ENCODE data around the gene EHBP1L1. TPM values are rescaled to one million over a fixed set of nuclear protein-coding genes. Genes with fewer than 3 reads are reported as not detected.

Gene EHBP1L1
- total RNA-seq, 6 donors from 2014 or later: 70.4 to 220 (median 133) TPM

GRCh38 chr11:65571420-65571819 is 4.4 kb upstream of the EHBP1L1 start:
- Histone ChIP-seq H3K36me3 (peaks cover 0 to 6% (median 0%) of the 10 kb centered on the region in 4 donors), H3K27me3 (no peaks in the 10 kb centered on the region), H3K9me3 (no peaks in the 10 kb centered on the region), H3K27ac (peak overlapping the region in 3 of 4 donors; percentile 93 to 98 (median 94)), H3K4me3 (peak overlapping the region in 2 of 4 donors; percentile 77 to 87), H3K4me1 (peaks cover 54 to 76% (median 64%) of the 10 kb centered on the region in 4 donors)
- DNase-seq (no peak), ATAC-seq (ENCODE audit: low FRiP score in 2 of 2) (no peak)
- WGBS, 2 donors: 69 to 93% methylated on average over 5 of the region's 9 CpGs
- TF ChIP-seq POLR2AphosphoS5 (IDR thresholded peaks at IDR 0.05) (no peak), POLR2A (IDR thresholded peaks at IDR 0.05) (no peak), EP300 (IDR thresholded peaks at IDR 0.05) (no peak), CTCF (IDR thresholded peaks at IDR 0.05) (no peak)

GRCh38 chr11:65571940-65572339 is 3.9 kb upstream of the EHBP1L1 start:
- Histone ChIP-seq H3K4me1 (peaks cover 60 to 80% (median 66%) of the 10 kb centered on the region in 4 donors), H3K36me3 (peaks cover 0 to 6% (median 0%) of the 10 kb centered on the region in 4 donors), H3K27me3 (no peaks in the 10 kb centered on the region), H3K27ac (peak overlapping the region; percentile 93 to 98 (median 94)), H3K4me3 (peak overlapping the region; percentile 16 to 93 (median 86)), H3K9me3 (no peaks in the 10 kb centered on the region)
- no peak for TF ChIP-seq POLR2A (IDR thresholded peaks at IDR 0.05)
- peak in 1 of 6 experiments; percentile 12 for TF ChIP-seq CTCF (IDR thresholded peaks at IDR 0.05)
- TF ChIP-seq EP300 (IDR thresholded peaks at IDR 0.05): no peak
- DNase-seq (no peak), ATAC-seq (ENCODE audit: low FRiP score in 2 of 2) (no peak)
- 8 to 14% methylated on average over 11 of the region's 11 CpGs for WGBS, 2 donors

- H3K9me3 ChIP-seq: no peaks in the 10 kb centered on the region
- ATAC-seq (ENCODE audit: low FRiP score in 2 of 2) (peak in 1 of 2 donors; percentile 50), DNase-seq (peak; percentile 92 to 95)
- peaks cover 0 to 6% (median 0%) of the 10 kb centered on the region in 4 donors for H3K36me3 ChIP-seq
- WGBS, 2 donors: 0 to 2% methylated on average over 3 to 39 of the region's 86 CpGs
- H3K4me3 ChIP-seq: peak within 1 kb of the TSS; percentile 40 to 93 (median 86)
- no peak for TF ChIP-seq EP300 (IDR thresholded peaks at IDR 0.05)
- TF ChIP-seq POLR2A (IDR thresholded peaks at IDR 0.05): peak in 2 of 4 donors; percentile 77 to 80
- peak in 1 of 2 donors; percentile 60 for TF ChIP-seq POLR2AphosphoS5 (IDR thresholded peaks at IDR 0.05)
- peak in 1 of 6 experiments; percentile 22 for TF ChIP-seq CTCF (IDR thresholded peaks at IDR 0.05)
- no peaks in the 10 kb centered on the region for H3K27me3 ChIP-seq
- peaks cover 62 to 84% (median 71%) of the 10 kb centered on the region in 4 donors for H3K4me1 ChIP-seq
- H3K27ac ChIP-seq: peak within 1 kb of the TSS; percentile 93 to 98 (median 94)
Observed at GRCh38 chr11:65572356-65573051, 3.3 kb upstream of the EHBP1L1 start, which contains the start of gene FAM89B. Gene FAM89B (plus strand): TSS chr11:65572538. CDS start chr11:65572670, 132 bp downstream.

GRCh38 chr11:65573391-65574079 is 2.3 kb upstream of the EHBP1L1 start:
- peak overlapping the region; percentile 40 to 93 (median 86) for H3K4me3 ChIP-seq
- DNase-seq: no peak
- H3K27ac ChIP-seq: peak overlapping the region; percentile 93 to 98 (median 94)
- no peak for ATAC-seq (ENCODE audit: low FRiP score in 2 of 2)
- no peaks in the 10 kb centered on the region for H3K27me3 ChIP-seq
- no peaks in the 10 kb centered on the region for H3K9me3 ChIP-seq
- peaks cover 63 to 84% (median 76%) of the 10 kb centered on the region in 4 donors for H3K4me1 ChIP-seq
- H3K36me3 ChIP-seq: peaks cover 0 to 9% (median 0%) of the 10 kb centered on the region in 4 donors
- 27 to 34% methylated on average over 6 to 21 of the region's 22 CpGs for WGBS, 2 donors
- TF ChIP-seq POLR2AphosphoS5 (IDR thresholded peaks at IDR 0.05) (no peak), POLR2A (IDR thresholded peaks at IDR 0.05) (no peak), CTCF (IDR thresholded peaks at IDR 0.05) (no peak), EP300 (IDR thresholded peaks at IDR 0.05) (no peak)
